Measurements from ENCODE around the gene ZNF776.

DNA sequence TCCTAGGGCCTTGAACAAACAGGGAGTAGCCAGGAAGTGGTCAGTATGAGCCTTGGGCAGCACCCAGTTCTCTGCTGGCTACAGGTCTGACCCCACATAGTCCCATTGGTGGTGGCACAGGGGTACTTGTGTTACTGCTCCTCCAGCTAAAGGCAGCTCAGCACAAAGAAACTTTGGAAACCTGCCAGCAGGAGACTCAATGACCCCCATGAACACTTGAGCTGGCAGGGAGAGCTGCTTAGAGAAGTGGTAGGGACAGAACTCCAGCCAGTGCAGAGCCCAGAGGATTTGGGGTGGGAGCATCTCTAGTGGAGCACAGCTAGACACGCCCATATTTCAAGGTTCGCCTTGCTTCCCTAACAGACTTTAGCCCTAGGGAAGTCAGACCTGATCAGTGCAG, 12.5 kb downstream of the ZNF776 start:
- TF ChIP-seq CTCF (IDR thresholded peaks at IDR 0.05) (no peak), EP300 (IDR thresholded peaks at IDR 0.05) (no peak)
